ENCODE results near the gene NOXA1. TPM values are rescaled to one million over a fixed set of nuclear protein-coding genes. Genes with fewer than 3 reads are reported as not detected.

The NOXA1 gene
- total RNA-seq, 4 donors from 2014 or later: 1.4 to 5.3 (median 2.4) TPM

GRCh38 chr9:137455359-137455991 is 32.3 kb downstream of the NOXA1 start:
- TF ChIP-seq CTCF (IDR thresholded peaks at IDR 0.05; ENCODE audit: low read depth): no peak

- TF ChIP-seq CTCF (IDR thresholded peaks at IDR 0.05; ENCODE audit: low read depth): no peak
Measured at GRCh38 chr9:137456061-137456863, 33.1 kb downstream of the NOXA1 start.

GRCh38 chr9:137456864-137457405 is 33.7 kb downstream of the NOXA1 start:
- TF ChIP-seq CTCF (IDR thresholded peaks at IDR 0.05; ENCODE audit: low read depth): no peak

GRCh38 chr9:137457406-137458193 is 34.4 kb downstream of the NOXA1 start:
- TF ChIP-seq CTCF (IDR thresholded peaks at IDR 0.05; ENCODE audit: low read depth): no peak

- TF ChIP-seq CTCF (IDR thresholded peaks at IDR 0.05; ENCODE audit: low read depth): no peak
Measured at GRCh38 chr9:137458194-137459151, 35.3 kb downstream of the NOXA1 start.

- no peak for TF ChIP-seq CTCF (IDR thresholded peaks at IDR 0.05; ENCODE audit: low read depth)
Measured at GRCh38 chr9:137459152-137459600, 36.0 kb downstream of the NOXA1 start, which contains the start of gene NSMF. Gene NSMF (minus strand): TSS chr9:137459334. CDS start chr9:137459102, 232 bp downstream.
